Loucy (cell line): ENCODE results near the gene LAPTM5.
"Not testable (repeated sequence)": the region's sequence is repeated elsewhere in the genome, so short reads cannot be mapped to it uniquely, and the experiment has no call there.

ENCODE experiments used
- H2AFZ ChIP-seq: fragments of 200-600 bp; sonication (generic); 2 replicates; pipeline ENCODE4 v1.6.0; 2016; ENCODE audit warnings: antibody characterized with exemption, mild to moderate bottlenecking, low read length, moderate library complexity
- H3F3A ChIP-seq: fragments of 200-600 bp; 2 replicates; pipeline ENCODE4 v1.6.0; 2016; ENCODE audit warnings: antibody characterized with exemption, low read depth, mild to moderate bottlenecking
- H3K27me3 ChIP-seq: fragments of 200-600 bp; sonication (generic); 2 replicates; pipeline ENCODE4 v1.6.1; 2014; ENCODE audit warnings: low read length, mild to moderate bottlenecking; ENCODE audit not compliant: insufficient read depth, poor library complexity, severe bottlenecking
- H3K36me3 ChIP-seq: fragments of 200-600 bp; sonication (generic); 2 replicates; pipeline ENCODE4 v1.6.1; 2016; ENCODE audit warnings: low read length; ENCODE audit not compliant: insufficient read depth
- H3K4me1 ChIP-seq: fragments of 200-600 bp; sonication (generic); 2 replicates; pipeline ENCODE4 v1.5.1; 2014; ENCODE audit warnings: low read length, mild to moderate bottlenecking; ENCODE audit not compliant: insufficient read depth, poor library complexity, severe bottlenecking
- H3K4me2 ChIP-seq: fragments of 200-600 bp; sonication (generic); 2 replicates; pipeline ENCODE4 v1.6.0; 2014; ENCODE audit warnings: antibody characterized with exemption, low read length, low read depth, mild to moderate bottlenecking; ENCODE audit not compliant: poor library complexity, severe bottlenecking
- H3K4me3 ChIP-seq: fragments of 200-600 bp; sonication (generic); 2 replicates; pipeline ENCODE4 v1.5.1; 2014; ENCODE audit warnings: low read length, mild to moderate bottlenecking, mixed read lengths; ENCODE audit not compliant: poor library complexity, severe bottlenecking
- H3K79me2 ChIP-seq: fragments of 200-600 bp; sonication (generic); 2 replicates; pipeline ENCODE4 v1.6.1; 2014; ENCODE audit warnings: low read length; ENCODE audit not compliant: insufficient read depth
- H3K9ac ChIP-seq: fragments of 200-600 bp; sonication (generic); 2 replicates; pipeline ENCODE4 v1.6.0; 2014; ENCODE audit warnings: mild to moderate bottlenecking, low read depth, low read length, moderate library complexity; ENCODE audit not compliant: poor library complexity, severe bottlenecking
- H3K9me2 ChIP-seq: fragments of 200-600 bp; sonication (generic); replicated peaks from 2 replicates; pipeline ENCODE4 v1.6.1; 2016; ENCODE audit warnings: low read depth, low read length, mixed read lengths
- H3K9me3 ChIP-seq: fragments of 200-600 bp; sonication (generic); 2 replicates; pipeline ENCODE4 v1.6.1; 2014; ENCODE audit warnings: mild to moderate bottlenecking, antibody characterized with exemption, low read length, low read depth; ENCODE audit not compliant: insufficient read depth
- H4K20me1 ChIP-seq: fragments of 200-600 bp; sonication (generic); 2 replicates; pipeline ENCODE4 v1.6.0; 2014; ENCODE audit warnings: antibody characterized with exemption, low read length, mild to moderate bottlenecking; ENCODE audit not compliant: insufficient read depth, poor library complexity, severe bottlenecking
- CTCF ChIP-seq: fragments of 200-600 bp; sonication (generic); conservative IDR thresholded peaks from 2 replicates; pipeline ENCODE4 v1.5.1; 2014; ENCODE audit warnings: mild to moderate bottlenecking, antibody characterized with exemption, low read length
- EZH2phosphoT487 ChIP-seq: fragments of 200-600 bp; IDR thresholded peaks from 2 replicates; pipeline ENCODE4 v1.6.1; 2018; ENCODE audit warnings: antibody characterized with exemption, mild to moderate bottlenecking, moderate library complexity, borderline replicate concordance

Gene LAPTM5

GRCh38 chr1:30791868-30792267 is 34.3 kb upstream of the LAPTM5 start:
- no peaks in the 10 kb centered on the region for H3K9me2 ChIP-seq
- H3K9me3 ChIP-seq, result no peaks in the 10 kb centered on the region
- peaks cover 9% of the 10 kb centered on the region for H3K4me1 ChIP-seq
- TF ChIP-seq EZH2phosphoT487, result no peak
- no peak for TF ChIP-seq CTCF
- no peaks in the 10 kb centered on the region for H3K27me3 ChIP-seq
- no peak overlapping the region for H3K4me2 ChIP-seq
- no peak overlapping the region for H2AFZ ChIP-seq
- no peak overlapping the region for H3K9ac ChIP-seq
- H3K4me3 ChIP-seq, result no peak overlapping the region
- H4K20me1 ChIP-seq, result no peaks in the 10 kb centered on the region
- H3F3A ChIP-seq, result no peaks in the 10 kb centered on the region
- no peaks in the 10 kb centered on the region for H3K79me2 ChIP-seq
- no peaks in the 10 kb centered on the region for H3K36me3 ChIP-seq

- Histone ChIP-seq H3K4me2 (peak overlapping the region; percentile 54), H3K9ac (peak overlapping the region; percentile 43), H3K9me3 (no peaks in the 10 kb centered on the region), H3K4me1 (peaks cover 9% of the 10 kb centered on the region), H3K27me3 (no peaks in the 10 kb centered on the region), H4K20me1 (no peaks in the 10 kb centered on the region), H2AFZ (no peak overlapping the region), H3F3A (no peaks in the 10 kb centered on the region), H3K79me2 (no peaks in the 10 kb centered on the region), H3K4me3 (peak overlapping the region; percentile 3), H3K36me3 (no peaks in the 10 kb centered on the region), H3K9me2 (no peaks in the 10 kb centered on the region)
- no peak for TF ChIP-seq CTCF
- no peak for TF ChIP-seq EZH2phosphoT487
Measured at GRCh38 chr1:30790850-30791778, 33.5 kb upstream of the LAPTM5 start.

- not testable (repeated sequence) for H4K20me1 ChIP-seq, H3K9ac ChIP-seq, H3K9me2 ChIP-seq, H3K4me3 ChIP-seq, H3K4me2 ChIP-seq, H3K4me1 ChIP-seq, H3K36me3 ChIP-seq, H3K9me3 ChIP-seq, H3K27me3 ChIP-seq, H2AFZ ChIP-seq, H3K79me2 ChIP-seq, H3F3A ChIP-seq
Measured at GRCh38 chr1:30790256-30790525, 32.6 kb upstream of the LAPTM5 start.
